ENCODE results near the gene GOSR2. TPM values are rescaled to one million over a fixed set of nuclear protein-coding genes. Genes with fewer than 3 reads are reported as not detected.

The GOSR2 gene
- total and polyA plus RNA-seq, 9 of the 15 experiments (the other 6 are each of a cell fraction or from before 2014, with no cell fraction given) = 32.7 to 96.3 (median 48.9) TPM

DNA sequence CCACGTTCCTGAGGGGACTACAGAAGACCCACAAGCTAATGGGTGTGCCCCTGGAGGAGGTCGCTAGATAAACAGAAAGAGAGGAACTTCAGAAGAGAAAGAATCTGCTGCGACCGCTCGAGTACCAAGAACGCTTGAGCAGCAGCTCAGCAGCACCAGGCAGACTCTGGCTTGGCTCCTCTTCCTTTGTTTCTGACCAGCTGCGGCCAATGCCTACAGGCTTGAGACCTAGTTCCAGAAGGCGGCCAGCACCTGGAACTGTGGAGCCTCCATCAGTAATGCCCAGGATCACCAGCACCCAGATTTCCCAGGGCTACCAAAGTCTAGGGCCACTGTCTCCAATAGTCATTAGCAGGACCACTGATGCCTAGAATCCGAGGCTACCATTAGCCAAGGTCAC, 26.0 kb upstream of the GOSR2 start:
- TF ChIP-seq SIRT6 (IDR thresholded peaks at IDR 0.05; ENCODE audit: low read depth, low read length) = no peak
- TF ChIP-seq SMC3 (conservative IDR thresholded peaks at IDR 0.05; ENCODE audit: insufficient read depth, low read depth, low read length) = no peak
- TF ChIP-seq GABPB1 (CRISPR knock-in tag; IDR thresholded peaks at IDR 0.05) = no peak
- no peak for TF ChIP-seq NCOA4 (IDR thresholded peaks at IDR 0.05; ENCODE audit: partially characterized antibody)
- TF ChIP-seq, protein P1, sequence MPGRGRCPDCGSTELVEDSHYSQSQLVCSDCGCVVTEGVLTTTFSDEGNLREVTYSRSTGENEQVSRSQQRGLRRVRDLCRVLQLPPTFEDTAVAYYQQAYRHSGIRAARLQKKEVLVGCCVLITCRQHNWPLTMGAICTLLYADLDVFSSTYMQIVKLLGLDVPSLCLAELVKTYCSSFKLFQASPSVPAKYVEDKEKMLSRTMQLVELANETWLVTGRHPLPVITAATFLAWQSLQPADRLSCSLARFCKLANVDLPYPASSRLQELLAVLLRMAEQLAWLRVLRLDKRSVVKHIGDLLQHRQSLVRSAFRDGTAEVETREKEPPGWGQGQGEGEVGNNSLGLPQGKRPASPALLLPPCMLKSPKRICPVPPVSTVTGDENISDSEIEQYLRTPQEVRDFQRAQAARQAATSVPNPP (IDR thresholded peaks at IDR 0.05; ENCODE audit: borderline replicate concordance, insufficient read depth, insufficient read length) = no peak
- no peak for TF ChIP-seq RNF2 (IDR thresholded peaks at IDR 0.05)
- TF ChIP-seq, protein P2, sequence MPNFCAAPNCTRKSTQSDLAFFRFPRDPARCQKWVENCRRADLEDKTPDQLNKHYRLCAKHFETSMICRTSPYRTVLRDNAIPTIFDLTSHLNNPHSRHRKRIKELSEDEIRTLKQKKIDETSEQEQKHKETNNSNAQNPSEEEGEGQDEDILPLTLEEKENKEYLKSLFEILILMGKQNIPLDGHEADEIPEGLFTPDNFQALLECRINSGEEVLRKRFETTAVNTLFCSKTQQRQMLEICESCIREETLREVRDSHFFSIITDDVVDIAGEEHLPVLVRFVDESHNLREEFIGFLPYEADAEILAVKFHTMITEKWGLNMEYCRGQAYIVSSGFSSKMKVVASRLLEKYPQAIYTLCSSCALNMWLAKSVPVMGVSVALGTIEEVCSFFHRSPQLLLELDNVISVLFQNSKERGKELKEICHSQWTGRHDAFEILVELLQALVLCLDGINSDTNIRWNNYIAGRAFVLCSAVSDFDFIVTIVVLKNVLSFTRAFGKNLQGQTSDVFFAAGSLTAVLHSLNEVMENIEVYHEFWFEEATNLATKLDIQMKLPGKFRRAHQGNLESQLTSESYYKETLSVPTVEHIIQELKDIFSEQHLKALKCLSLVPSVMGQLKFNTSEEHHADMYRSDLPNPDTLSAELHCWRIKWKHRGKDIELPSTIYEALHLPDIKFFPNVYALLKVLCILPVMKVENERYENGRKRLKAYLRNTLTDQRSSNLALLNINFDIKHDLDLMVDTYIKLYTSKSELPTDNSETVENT (CRISPR knock-in tag; IDR thresholded peaks at IDR 0.05) = no peak
- no peak for TF ChIP-seq MEF2D (tag; conservative IDR thresholded peaks at IDR 0.05; ENCODE audit: low read depth)
- TF ChIP-seq, protein P3, sequence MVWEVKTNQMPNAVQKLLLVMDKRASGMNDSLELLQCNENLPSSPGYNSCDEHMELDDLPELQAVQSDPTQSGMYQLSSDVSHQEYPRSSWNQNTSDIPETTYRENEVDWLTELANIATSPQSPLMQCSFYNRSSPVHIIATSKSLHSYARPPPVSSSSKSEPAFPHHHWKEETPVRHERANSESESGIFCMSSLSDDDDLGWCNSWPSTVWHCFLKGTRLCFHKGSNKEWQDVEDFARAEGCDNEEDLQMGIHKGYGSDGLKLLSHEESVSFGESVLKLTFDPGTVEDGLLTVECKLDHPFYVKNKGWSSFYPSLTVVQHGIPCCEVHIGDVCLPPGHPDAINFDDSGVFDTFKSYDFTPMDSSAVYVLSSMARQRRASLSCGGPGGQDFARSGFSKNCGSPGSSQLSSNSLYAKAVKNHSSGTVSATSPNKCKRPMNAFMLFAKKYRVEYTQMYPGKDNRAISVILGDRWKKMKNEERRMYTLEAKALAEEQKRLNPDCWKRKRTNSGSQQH (CRISPR knock-in tag; IDR thresholded peaks at IDR 0.05) = no peak
- TF ChIP-seq, protein P4, sequence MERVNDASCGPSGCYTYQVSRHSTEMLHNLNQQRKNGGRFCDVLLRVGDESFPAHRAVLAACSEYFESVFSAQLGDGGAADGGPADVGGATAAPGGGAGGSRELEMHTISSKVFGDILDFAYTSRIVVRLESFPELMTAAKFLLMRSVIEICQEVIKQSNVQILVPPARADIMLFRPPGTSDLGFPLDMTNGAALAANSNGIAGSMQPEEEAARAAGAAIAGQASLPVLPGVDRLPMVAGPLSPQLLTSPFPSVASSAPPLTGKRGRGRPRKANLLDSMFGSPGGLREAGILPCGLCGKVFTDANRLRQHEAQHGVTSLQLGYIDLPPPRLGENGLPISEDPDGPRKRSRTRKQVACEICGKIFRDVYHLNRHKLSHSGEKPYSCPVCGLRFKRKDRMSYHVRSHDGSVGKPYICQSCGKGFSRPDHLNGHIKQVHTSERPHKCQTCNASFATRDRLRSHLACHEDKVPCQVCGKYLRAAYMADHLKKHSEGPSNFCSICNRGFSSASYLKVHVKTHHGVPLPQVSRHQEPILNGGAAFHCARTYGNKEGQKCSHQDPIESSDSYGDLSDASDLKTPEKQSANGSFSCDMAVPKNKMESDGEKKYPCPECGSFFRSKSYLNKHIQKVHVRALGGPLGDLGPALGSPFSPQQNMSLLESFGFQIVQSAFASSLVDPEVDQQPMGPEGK (CRISPR knock-in tag; IDR thresholded peaks at IDR 0.05; ENCODE audit: borderline replicate concordance) = no peak
- TF ChIP-seq SETDB1 (IDR thresholded peaks at IDR 0.05; ENCODE audit: low read length) = no peak
- TF ChIP-seq SREBF2 (CRISPR knock-in tag; IDR thresholded peaks at IDR 0.05) = no peak
- no peak for TF ChIP-seq TCFL5 (CRISPR knock-in tag; conservative IDR thresholded peaks at IDR 0.05)
- TF ChIP-seq RBM34 (IDR thresholded peaks at IDR 0.05; ENCODE audit: borderline replicate concordance, insufficient read depth, low read length) = no peak
- TF ChIP-seq, protein P5, sequence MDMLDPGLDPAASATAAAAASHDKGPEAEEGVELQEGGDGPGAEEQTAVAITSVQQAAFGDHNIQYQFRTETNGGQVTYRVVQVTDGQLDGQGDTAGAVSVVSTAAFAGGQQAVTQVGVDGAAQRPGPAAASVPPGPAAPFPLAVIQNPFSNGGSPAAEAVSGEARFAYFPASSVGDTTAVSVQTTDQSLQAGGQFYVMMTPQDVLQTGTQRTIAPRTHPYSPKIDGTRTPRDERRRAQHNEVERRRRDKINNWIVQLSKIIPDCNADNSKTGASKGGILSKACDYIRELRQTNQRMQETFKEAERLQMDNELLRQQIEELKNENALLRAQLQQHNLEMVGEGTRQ (CRISPR knock-in tag; IDR thresholded peaks at IDR 0.05) = no peak
- peaks cover 35 to 61% of the 10 kb centered on the region in 2 experiments for H3K27me3 ChIP-seq (ENCODE audit: control insufficient read depth in 2 of 2, insufficient read depth in 2 of 2, low read length in 2 of 2)
- intact Hi-C loops (cut with micrococcal nuclease) = no loop called here
- peaks cover 0 to 16% of the 10 kb centered on the region in 2 experiments; a peak in 4 of 5 replicates for H3K4me1 ChIP-seq (replicated peaks in 1 of 2; ENCODE audit: control insufficient read depth in 2 of 2, insufficient read depth in 2 of 2, low read length in 2 of 2)
- WGBS (ENCODE audit: insufficient coverage, low coverage, missing lambda C conversion rate) = under 1% methylated on average over 9 of the region's 9 CpGs
- no peak overlapping the region for H3K4me2 ChIP-seq (ENCODE audit: insufficient read depth, low read length)
- H3K9me1 ChIP-seq (ENCODE audit: control insufficient read depth, insufficient read depth, low read length) = no peaks in the 10 kb centered on the region
- no peak for ATAC-seq
- no peaks in the 10 kb centered on the region for H3K36me3 ChIP-seq (ENCODE audit: control insufficient read depth, insufficient read depth, low read length)
- H2AFZ ChIP-seq (ENCODE audit: low read depth, low read length) = no peak overlapping the region
- CTCF ChIA-PET (ENCODE audit: low intra/inter-chr PET ratio) = no interaction called here
- FAIRE-seq = no peak
- DNase-seq (ENCODE audit: extremely low read depth in 1 of 4, low spot score in 3 of 4) = no peak
- in situ Hi-C loops (cut with MboI) = no loop called here
- H3K4me3 ChIP-seq = no peak overlapping the region
- no peak overlapping the region for H3K27ac ChIP-seq (ENCODE audit: extremely low read depth, low read depth, low read length)
- no TSS peak for BruUV-seq (replicated peaks)
- POLR2A ChIA-PET = interaction anchor here (0.6 to 2.1 kb wide), 5 partner anchors 9 to 24 kb away, joined by 3 to 8 read pairs (median 3); no protein-coding TSS in a partner anchor
- H4K20me1 ChIP-seq (replicated peaks; ENCODE audit: control insufficient read depth, insufficient read depth, low read length) = no peaks in the 10 kb centered on the region; the same call in 1 of the 2 replicates
- H3K79me2 ChIP-seq (ENCODE audit: control insufficient read depth, insufficient read depth, low read length) = no peaks in the 10 kb centered on the region
- H3K9me3 ChIP-seq (replicated peaks; ENCODE audit: control insufficient read depth, insufficient read depth, low read depth, low read length) = peaks cover 4% of the 10 kb centered on the region; the same call in 1 of the 2 replicates
- peak overlapping the region in 1 of 2 experiments; percentile 68; a peak in 1 of 4 replicates for H3K9ac ChIP-seq (ENCODE audit: insufficient read depth in 1 of 2, low read depth in 2 of 2, low read length in 2 of 2)
